Measurements from ENCODE around the gene TRAPPC1.
A peak's percentile ranks its signal among the peaks of the same experiment; 100 is the strongest.

The TRAPPC1 gene

DNA sequence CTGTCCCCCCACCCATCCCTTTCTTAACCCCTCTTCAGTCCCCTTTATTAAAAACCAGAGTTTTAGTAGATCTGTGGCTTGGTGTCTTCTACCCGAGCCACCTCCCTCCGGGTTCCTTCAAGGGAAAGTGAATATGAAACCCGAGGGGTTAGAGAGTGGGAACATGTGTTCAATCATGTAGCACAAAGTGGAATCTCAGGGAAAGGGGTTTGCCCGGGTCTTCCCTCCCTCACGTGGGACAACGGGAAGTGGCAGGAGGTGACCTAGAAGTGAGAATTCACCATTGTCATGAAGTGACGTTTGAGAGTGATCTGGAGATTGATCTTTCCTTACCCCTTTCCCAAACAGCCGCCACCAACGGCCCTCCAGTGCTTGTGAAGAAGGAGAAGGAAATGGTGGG is 20.6 kb downstream of the TRAPPC1 start:
- Mint-ChIP-seq H3K9me3 (no peaks in the 10 kb centered on the region), H3K27ac (ENCODE audit: low read depth) (peak overlapping the region; percentile 56), H3K4me1 (peaks cover 12% of the 10 kb centered on the region), H3K4me3 (no peak overlapping the region), H3K27me3 (no peaks in the 10 kb centered on the region), H3K36me3 (ENCODE audit: insufficient read depth) (peaks cover 34% of the 10 kb centered on the region)
- ATAC-seq (replicated peaks; ENCODE audit: extremely low read depth, poor library complexity, severe bottlenecking) (no peak), DNase-seq (ENCODE audit: low spot score in 2 of 2) (no peak)

DNA sequence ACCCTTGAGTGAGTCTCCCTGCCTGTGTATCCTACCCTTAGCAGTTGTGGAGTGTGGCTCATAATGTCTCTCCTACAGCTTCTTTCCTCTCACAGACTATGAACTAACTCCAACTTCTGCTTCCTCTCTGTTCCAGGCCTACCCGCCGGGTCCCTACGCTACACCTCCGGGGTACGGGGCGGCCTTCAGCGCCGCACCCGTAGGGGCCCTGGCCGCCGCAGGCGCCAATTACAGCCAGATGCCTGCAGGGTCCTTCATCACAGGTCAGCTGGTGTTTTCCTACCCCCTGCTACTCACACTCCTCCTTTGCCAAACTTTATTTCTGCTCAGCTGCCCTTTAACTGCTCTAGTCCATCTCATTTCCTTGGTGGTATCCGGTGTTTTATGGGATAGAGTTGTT is 21.0 kb downstream of the TRAPPC1 start:
- no peaks in the 10 kb centered on the region for H3K27me3 Mint-ChIP-seq

DNA sequence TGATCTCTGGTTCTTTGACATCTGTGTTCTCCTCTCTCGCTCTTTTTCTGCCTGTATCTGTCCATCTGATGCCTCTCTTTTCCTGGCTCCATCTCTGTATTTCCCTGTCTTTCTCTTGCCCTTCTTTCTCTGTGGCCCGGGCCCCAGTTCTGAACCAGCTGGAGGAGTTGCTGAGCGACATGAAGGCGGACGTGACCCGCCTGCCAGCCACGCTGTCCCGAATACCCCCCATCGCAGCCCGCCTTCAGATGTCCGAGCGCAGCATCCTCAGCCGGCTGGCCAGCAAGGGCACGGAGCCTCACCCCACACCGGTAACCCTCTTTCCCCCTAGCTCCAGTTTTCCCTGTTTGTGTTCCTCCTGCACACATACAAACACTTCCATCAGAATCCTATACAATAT is 21.5 kb downstream of the TRAPPC1 start:
- Mint-ChIP-seq H3K27ac (ENCODE audit: low read depth) (peak overlapping the region; percentile 56), H3K4me1 (peaks cover 7% of the 10 kb centered on the region), H3K9me3 (no peaks in the 10 kb centered on the region), H3K4me3 (no peak overlapping the region), H3K27me3 (no peaks in the 10 kb centered on the region), H3K36me3 (ENCODE audit: insufficient read depth) (peaks cover 40% of the 10 kb centered on the region)
- DNase-seq (ENCODE audit: low spot score in 2 of 2) (no peak), ATAC-seq (replicated peaks; ENCODE audit: extremely low read depth, poor library complexity, severe bottlenecking) (no peak)

More for the DNA sequence above, 21.0 kb downstream of the TRAPPC1 start:
- Mint-ChIP-seq H3K4me1 (peaks cover 12% of the 10 kb centered on the region), H3K36me3 (ENCODE audit: insufficient read depth) (peaks cover 37% of the 10 kb centered on the region), H3K27ac (ENCODE audit: low read depth) (peak overlapping the region; percentile 56), H3K9me3 (no peaks in the 10 kb centered on the region), H3K4me3 (no peak overlapping the region)
- no peak for DNase-seq (ENCODE audit: low spot score in 2 of 2)
- ATAC-seq (replicated peaks; ENCODE audit: extremely low read depth, poor library complexity, severe bottlenecking): no peak

DNA sequence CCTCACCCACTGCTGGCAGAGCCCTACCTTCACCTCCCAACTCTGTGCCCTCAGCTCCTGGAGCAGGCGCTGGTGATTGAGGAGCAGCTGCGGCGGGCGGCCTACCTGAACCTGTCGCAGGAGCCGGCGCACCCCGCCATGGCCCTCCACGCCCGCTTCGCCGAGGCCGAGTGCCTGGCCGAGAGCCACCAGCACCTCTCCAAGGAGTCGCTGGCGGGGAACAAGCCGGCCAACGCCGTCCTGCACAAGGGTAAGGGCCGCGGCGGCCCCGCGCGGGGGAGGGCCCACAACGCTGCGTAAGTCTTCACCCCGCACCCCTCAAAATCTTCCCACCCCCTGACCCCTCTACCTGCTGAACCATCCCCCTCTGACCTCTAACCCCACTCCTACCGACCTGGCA is 22.7 kb downstream of the TRAPPC1 start:
- H3K4me1 Mint-ChIP-seq: peaks cover 6% of the 10 kb centered on the region
- peaks cover 45% of the 10 kb centered on the region for H3K36me3 Mint-ChIP-seq (ENCODE audit: insufficient read depth)
- no peaks in the 10 kb centered on the region for H3K9me3 Mint-ChIP-seq
- H3K4me3 Mint-ChIP-seq: no peak overlapping the region
- H3K27ac Mint-ChIP-seq (ENCODE audit: low read depth): no peak overlapping the region
- ATAC-seq (replicated peaks; ENCODE audit: extremely low read depth, poor library complexity, severe bottlenecking) (no peak), DNase-seq (ENCODE audit: low spot score in 2 of 2) (no peak)
- H3K27me3 Mint-ChIP-seq: no peaks in the 10 kb centered on the region

DNA sequence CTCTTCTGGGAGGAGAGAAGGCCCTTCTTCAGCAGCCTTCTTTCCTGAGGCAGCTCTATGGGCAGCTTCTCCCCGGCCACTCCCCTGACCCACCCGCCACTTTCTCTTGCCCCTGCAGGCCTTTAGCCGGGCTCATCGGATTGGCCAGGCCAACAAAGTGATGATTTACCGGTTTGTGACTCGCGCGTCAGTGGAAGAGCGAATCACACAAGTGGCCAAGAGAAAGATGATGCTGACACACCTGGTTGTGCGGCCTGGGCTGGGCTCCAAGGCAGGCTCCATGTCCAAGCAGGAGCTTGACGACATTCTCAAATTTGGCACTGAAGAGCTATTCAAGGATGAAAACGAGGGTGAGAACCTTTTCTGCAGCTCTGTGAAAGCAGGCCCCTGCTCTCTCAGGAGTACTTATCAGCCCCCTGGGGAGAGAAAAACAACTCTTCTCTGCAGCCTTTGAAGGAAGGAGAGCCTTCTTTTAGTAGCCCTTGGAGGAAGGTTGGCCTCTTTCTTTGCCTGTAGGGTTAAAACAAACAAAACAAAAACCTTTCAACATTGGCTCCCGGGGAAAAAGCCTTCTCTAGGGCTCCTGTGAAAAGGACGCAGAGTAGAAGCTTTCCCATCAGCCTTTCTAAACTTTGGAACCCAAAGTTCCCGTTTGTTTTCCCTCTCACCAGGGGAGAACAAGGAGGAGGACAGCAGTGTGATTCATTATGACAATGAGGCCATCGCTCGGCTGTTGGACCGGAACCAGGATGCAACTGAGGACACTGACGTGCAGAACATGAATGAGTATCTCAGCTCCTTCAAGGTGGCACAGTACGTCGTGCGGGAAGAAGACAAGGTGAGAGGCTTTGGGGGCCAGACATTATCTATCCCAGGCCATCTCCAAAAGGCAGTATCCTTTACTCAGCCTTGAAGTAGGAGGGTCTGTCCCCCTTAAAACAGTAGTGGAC is 28.3 kb downstream of the TRAPPC1 start:
- Mint-ChIP-seq H3K9me3 (no peaks in the 10 kb centered on the region), H3K36me3 (ENCODE audit: insufficient read depth) (peaks cover 67% of the 10 kb centered on the region), H3K4me1 (peaks cover 12% of the 10 kb centered on the region), H3K27ac (ENCODE audit: low read depth) (peak overlapping the region; percentile 3), H3K4me3 (no peak overlapping the region), H3K27me3 (no peaks in the 10 kb centered on the region)
- ATAC-seq (replicated peaks; ENCODE audit: extremely low read depth, poor library complexity, severe bottlenecking) (no peak), DNase-seq (ENCODE audit: low spot score in 2 of 2) (no peak)

DNA sequence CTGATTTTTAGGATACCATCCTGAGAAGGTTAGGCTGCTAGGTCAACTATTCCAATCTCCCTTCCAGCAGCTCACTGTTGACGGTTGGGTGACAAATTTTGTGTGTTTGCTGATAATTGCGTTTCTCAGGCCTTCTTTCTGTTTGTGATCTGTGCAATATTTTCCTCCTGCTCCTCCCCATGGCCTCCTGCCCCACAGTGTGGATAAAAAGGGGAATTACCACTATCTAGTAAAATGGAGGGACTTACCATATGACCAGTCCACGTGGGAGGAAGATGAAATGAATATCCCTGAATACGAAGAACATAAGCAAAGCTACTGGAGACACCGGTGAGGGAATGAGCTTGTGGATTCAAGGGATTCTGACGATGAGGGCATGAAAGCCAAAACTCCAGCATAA is 34.0 kb downstream of the TRAPPC1 start:
- Mint-ChIP-seq H3K36me3 (ENCODE audit: insufficient read depth) (peaks cover 75% of the 10 kb centered on the region), H3K27ac (ENCODE audit: low read depth) (no peak overlapping the region)
- no peak for DNase-seq (ENCODE audit: low spot score in 2 of 2)

DNA sequence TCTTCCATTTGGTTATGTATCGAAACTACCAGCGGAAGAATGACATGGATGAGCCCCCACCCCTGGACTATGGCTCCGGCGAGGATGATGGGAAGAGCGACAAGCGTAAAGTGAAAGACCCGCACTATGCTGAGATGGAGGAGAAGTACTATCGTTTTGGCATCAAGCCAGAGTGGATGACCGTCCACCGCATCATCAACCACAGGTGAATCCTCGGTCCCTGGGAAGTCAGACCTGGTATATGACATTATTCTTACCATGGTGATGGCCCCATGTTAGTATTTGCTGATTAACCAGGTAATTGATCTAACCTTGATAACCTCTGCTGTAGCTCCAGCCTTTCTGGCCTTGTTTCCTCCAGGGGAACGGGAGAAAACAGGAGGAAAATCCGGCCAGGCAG is 34.7 kb downstream of the TRAPPC1 start:
- no peak for ATAC-seq (replicated peaks; ENCODE audit: extremely low read depth, poor library complexity, severe bottlenecking)
- Mint-ChIP-seq H3K4me3 (no peak overlapping the region), H3K36me3 (ENCODE audit: insufficient read depth) (peaks cover 75% of the 10 kb centered on the region), H3K27ac (ENCODE audit: low read depth) (no peak overlapping the region), H3K9me3 (no peaks in the 10 kb centered on the region), H3K4me1 (peaks cover 22% of the 10 kb centered on the region), H3K27me3 (no peaks in the 10 kb centered on the region)
- DNase-seq (ENCODE audit: low spot score in 2 of 2): no peak

More for the DNA sequence above, 34.0 kb downstream of the TRAPPC1 start:
- Mint-ChIP-seq H3K4me1 (peaks cover 22% of the 10 kb centered on the region), H3K4me3 (no peak overlapping the region), H3K27me3 (no peaks in the 10 kb centered on the region), H3K9me3 (no peaks in the 10 kb centered on the region)
- ATAC-seq (replicated peaks; ENCODE audit: extremely low read depth, poor library complexity, severe bottlenecking): peak; percentile 36

DNA sequence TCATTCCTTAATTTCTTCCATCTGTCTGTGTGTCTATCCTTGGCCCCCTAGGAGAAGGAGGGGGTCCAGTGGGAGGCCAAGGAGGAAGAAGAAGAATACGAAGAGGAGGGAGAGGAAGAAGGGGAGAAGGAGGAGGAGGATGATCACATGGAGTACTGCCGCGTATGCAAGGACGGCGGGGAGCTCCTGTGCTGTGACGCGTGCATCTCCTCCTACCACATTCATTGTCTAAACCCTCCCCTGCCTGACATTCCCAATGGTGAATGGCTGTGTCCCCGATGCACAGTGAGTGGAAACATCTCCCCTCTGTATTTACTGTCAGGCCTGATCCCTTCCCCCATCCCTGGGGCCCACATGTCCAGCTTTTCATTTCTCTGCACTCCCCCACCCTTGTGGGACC is 36.9 kb downstream of the TRAPPC1 start:
- ATAC-seq (replicated peaks; ENCODE audit: extremely low read depth, poor library complexity, severe bottlenecking) (no peak), DNase-seq (ENCODE audit: low spot score in 2 of 2) (no peak)
- no peaks in the 10 kb centered on the region for H3K27me3 Mint-ChIP-seq
- H3K4me1 Mint-ChIP-seq: peaks cover 30% of the 10 kb centered on the region
- H3K27ac Mint-ChIP-seq (ENCODE audit: low read depth): no peak overlapping the region
- H3K4me3 Mint-ChIP-seq: no peak overlapping the region
- H3K9me3 Mint-ChIP-seq: no peaks in the 10 kb centered on the region
- peaks cover 75% of the 10 kb centered on the region for H3K36me3 Mint-ChIP-seq (ENCODE audit: insufficient read depth)

DNA sequence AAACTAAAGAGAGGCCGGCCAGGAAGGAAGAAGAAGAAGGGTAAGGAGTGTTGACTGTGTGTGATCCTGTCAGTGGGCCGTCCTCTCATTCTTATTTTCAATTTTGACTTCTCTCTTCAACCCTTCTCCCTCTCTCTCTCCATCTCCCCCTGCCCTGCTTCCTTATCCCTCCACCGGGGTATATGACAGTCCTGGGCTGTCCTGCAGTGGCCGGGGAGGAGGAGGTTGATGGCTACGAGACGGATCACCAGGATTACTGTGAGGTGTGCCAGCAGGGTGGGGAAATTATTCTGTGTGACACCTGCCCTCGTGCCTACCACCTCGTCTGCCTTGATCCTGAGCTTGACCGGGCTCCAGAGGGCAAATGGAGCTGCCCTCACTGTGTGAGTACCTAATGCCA is 37.5 kb downstream of the TRAPPC1 start:
- H3K9me3 Mint-ChIP-seq: no peaks in the 10 kb centered on the region
- ATAC-seq (replicated peaks; ENCODE audit: extremely low read depth, poor library complexity, severe bottlenecking) (no peak), DNase-seq (ENCODE audit: low spot score in 2 of 2) (no peak)
- peaks cover 30% of the 10 kb centered on the region for H3K4me1 Mint-ChIP-seq
- no peak overlapping the region for H3K27ac Mint-ChIP-seq (ENCODE audit: low read depth)
- H3K4me3 Mint-ChIP-seq: no peak overlapping the region
- H3K27me3 Mint-ChIP-seq: no peaks in the 10 kb centered on the region
- peaks cover 78% of the 10 kb centered on the region for H3K36me3 Mint-ChIP-seq (ENCODE audit: insufficient read depth)

DNA sequence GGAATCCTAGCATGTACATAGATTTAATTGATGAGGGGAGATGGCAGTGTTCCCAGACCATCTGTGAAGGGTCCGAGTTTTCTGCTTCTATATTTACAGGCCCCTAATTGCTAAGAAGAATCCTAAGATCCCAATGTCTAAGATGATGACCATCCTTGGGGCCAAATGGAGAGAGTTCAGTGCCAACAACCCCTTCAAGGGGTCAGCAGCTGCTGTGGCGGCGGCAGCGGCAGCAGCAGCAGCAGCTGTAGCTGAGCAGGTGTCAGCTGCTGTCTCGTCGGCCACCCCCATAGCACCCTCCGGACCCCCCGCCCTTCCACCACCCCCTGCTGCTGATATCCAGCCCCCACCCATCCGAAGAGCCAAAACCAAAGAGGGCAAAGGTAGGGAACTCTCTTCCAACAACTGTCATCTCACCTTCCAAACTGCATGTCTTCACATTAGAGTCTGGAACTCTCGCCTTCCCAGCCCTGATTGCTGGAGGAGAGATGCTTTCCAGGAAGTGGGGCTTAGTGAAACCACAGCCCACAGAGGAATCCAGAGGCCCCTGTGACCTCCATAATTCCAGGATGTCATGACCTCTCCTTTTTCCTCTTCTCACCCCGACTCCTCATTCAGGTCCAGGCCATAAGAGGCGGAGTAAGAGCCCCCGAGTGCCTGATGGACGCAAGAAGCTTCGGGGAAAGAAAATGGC is 38.4 kb downstream of the TRAPPC1 start:
- Mint-ChIP-seq H3K36me3 (ENCODE audit: insufficient read depth) (peaks cover 71% of the 10 kb centered on the region), H3K4me1 (peaks cover 30% of the 10 kb centered on the region), H3K27ac (ENCODE audit: low read depth) (no peak overlapping the region), H3K9me3 (no peaks in the 10 kb centered on the region), H3K4me3 (no peak overlapping the region), H3K27me3 (no peaks in the 10 kb centered on the region)
- ATAC-seq (replicated peaks; ENCODE audit: extremely low read depth, poor library complexity, severe bottlenecking) (no peak), DNase-seq (ENCODE audit: low spot score in 2 of 2) (no peak)

DNA sequence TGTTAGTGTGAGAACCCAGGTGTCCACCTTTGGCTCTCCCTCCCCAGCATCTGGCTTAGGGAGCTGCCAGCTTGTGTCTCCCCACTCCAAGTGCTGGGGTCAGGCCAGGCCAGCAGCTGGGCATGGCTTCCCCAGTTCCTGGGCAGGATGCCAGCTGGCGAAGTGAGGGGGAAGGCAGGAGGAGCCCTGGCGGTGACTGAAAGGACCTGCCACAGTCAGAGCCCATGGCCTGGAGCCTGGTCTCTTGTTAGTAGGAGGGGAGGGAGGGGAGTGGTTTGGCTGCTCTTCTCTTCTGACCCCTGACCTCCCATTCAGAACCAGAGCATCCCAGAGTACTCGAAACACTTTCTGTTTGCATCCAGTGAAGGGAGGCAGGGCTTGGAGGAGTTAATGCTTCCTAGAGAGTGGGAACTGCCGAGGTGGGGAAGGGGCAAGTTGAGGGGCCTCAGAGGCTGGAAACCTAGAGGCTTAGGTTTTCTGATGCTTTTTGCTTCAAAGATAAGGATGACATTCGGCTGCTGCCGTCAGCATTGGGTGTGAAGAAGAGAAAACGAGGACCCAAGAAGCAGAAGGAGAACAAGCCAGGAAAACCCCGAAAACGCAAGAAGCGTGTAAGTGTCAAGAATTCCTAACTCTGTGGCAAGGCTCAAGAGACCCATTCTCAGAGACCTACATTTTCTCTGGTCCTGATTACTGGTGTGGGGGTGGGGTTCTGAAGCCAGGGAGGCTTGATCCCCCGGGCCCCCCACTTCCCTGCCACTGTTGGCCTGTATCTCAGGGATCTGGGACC is 42.4 kb downstream of the TRAPPC1 start:
- DNase-seq (ENCODE audit: low spot score in 2 of 2) (no peak), ATAC-seq (replicated peaks; ENCODE audit: extremely low read depth, poor library complexity, severe bottlenecking) (no peak)
- peaks cover 51% of the 10 kb centered on the region for H3K36me3 Mint-ChIP-seq (ENCODE audit: insufficient read depth)
- H3K9me3 Mint-ChIP-seq: no peaks in the 10 kb centered on the region
- no peak overlapping the region for H3K27ac Mint-ChIP-seq (ENCODE audit: low read depth)
- no peak overlapping the region for H3K4me3 Mint-ChIP-seq
- H3K27me3 Mint-ChIP-seq: no peaks in the 10 kb centered on the region
- H3K4me1 Mint-ChIP-seq: peaks cover 10% of the 10 kb centered on the region

DNA sequence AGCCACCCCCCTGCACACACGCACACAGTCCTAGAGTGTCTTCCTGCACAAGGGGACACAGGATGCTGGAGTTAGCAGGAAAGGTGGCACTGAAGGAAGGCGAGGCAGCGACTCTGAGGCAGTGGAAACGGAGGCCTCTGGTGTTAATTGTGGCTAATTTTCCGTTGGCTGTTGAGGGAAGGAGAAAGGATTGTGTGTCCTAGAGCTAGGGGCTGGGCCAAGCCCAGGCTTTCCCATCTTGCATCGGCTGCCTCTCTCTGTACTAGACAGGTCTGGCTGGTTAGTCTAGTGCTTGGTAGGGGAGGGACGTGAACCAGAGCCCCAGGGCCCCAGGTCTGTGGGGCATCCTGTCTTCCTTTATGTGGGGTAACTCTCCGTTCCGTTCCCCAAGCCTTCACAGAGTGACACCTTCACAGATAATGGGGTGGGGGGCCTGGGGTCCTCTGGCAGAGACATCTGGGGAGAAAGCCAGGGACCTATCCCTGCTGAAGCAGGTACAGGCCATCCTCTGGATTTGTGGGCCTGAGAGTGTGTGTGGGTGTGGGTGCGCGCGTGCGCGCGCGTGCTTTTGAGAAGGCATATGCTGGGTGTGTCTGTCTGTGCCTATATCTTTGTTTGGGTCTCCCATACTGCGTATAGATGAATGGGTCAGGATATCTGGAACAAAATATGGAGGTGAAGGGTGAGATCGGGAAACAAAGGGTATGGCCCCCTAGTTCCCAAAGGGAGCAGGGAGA is 43.4 kb downstream of the TRAPPC1 start, which contains the start of gene CHD3:
Gene CHD3, plus strand, starts transcription at position 606 of the 737 bp plus-strand sequence. CDS start 212 bp downstream, outside the sequence.
- Mint-ChIP-seq H3K36me3 (ENCODE audit: insufficient read depth) (peaks cover 42% of the 10 kb centered on the region), H3K27ac (ENCODE audit: low read depth) (no peak within 1 kb of the TSS), H3K4me1 (peaks cover 8% of the 10 kb centered on the region), H3K4me3 (no peak within 1 kb of the TSS), H3K27me3 (no peaks in the 10 kb centered on the region), H3K9me3 (no peaks in the 10 kb centered on the region)
- peak; percentile 34 for ATAC-seq (replicated peaks; ENCODE audit: extremely low read depth, poor library complexity, severe bottlenecking)
- no peak for DNase-seq (ENCODE audit: low spot score in 2 of 2)
